SK-N-SH (cell line): ENCODE measurements around the gene CD72. TPM values are rescaled to one million over a fixed set of nuclear protein-coding genes. Genes with fewer than 3 reads are reported as not detected.

ENCODE experiments used
- CTCF ChIA-PET: fragments of 300-600, 350-600 bp; formaldehyde crosslinking; extraction: SDS; loops from one replicate; lab custom pipeline; 2021; lab: Yijun Ruan, JAX
- POLR2A ChIA-PET: fragments of 350-600 bp; sonication (Branson Sonifier 250); formaldehyde crosslinking; extraction: SDS; loops from one replicate; lab custom pipeline; 2020; ENCODE audit warnings: antibody characterized with exemption, inconsistent platforms; lab: Yijun Ruan, JAX
- DNase-seq: peaks from one replicate; pipeline ENCODE4 v3.0.0; 2012
- H2AFZ ChIP-seq: fragments of 200-600 bp; sonication (generic); 2 replicates; pipeline ENCODE4 v1.8.1; 2016; ENCODE audit warnings: antibody characterized with exemption, mild to moderate bottlenecking, low read depth
- H3F3A ChIP-seq: fragments of 200-600 bp; sonication (generic); replicated peaks from 2 replicates; pipeline ENCODE3; 2016; ENCODE audit warnings: antibody characterized with exemption, mild to moderate bottlenecking; ENCODE audit not compliant: insufficient read depth
- H3K27ac ChIP-seq, 2 experiments: fragments of 200-500 bp in 1 of 2; fragments of 200-600 bp in 1 of 2; sonication (Bioruptor generic) in 1 of 2; sonication (generic), shearing (Covaris generic) in 1 of 2; 2 replicates each; pipeline versions ENCODE4 v1.5.1 to v1.6.1; 2014 to 2016; ENCODE audit warnings: low read depth in 2 of 2, inconsistent platforms in 1 of 2, low read length in 1 of 2, mild to moderate bottlenecking in 1 of 2, mixed read lengths in 1 of 2
- H3K27me3 ChIP-seq: fragments of 200-600 bp; sonication (generic), shearing (Covaris generic); 2 replicates; pipeline ENCODE4 v1.6.1; 2016; ENCODE audit warnings: mixed run types; ENCODE audit not compliant: insufficient read depth
- H3K36me3 ChIP-seq, 2 experiments: fragments of 200-500 bp in 1 of 2; fragments of 200-600 bp in 1 of 2; sonication (Bioruptor generic) in 1 of 2; sonication (generic) in 1 of 2; replicated peaks in 1 of 2; 2 replicates each; pipeline versions ENCODE3 to v1.5.1; 2014 to 2016; ENCODE audit warnings: low read length in 1 of 2, mild to moderate bottlenecking in 1 of 2; ENCODE audit not compliant: insufficient read depth in 2 of 2, control insufficient read depth in 1 of 2
- H3K4me1 ChIP-seq, 2 experiments: fragments of 200-500 bp in 1 of 2; fragments of 200-600 bp in 1 of 2; sonication (Bioruptor generic) in 1 of 2; sonication (generic), shearing (Covaris generic) in 1 of 2; 2 replicates each; pipeline versions ENCODE4 v1.5.1 to v1.6.1; 2014 to 2016; ENCODE audit warnings: low read depth in 1 of 2, low read length in 1 of 2, mixed run types in 1 of 2; ENCODE audit not compliant: insufficient read depth in 2 of 2, control insufficient read depth in 1 of 2
- H3K4me2 ChIP-seq: fragments of 200-600 bp; sonication (generic), shearing (Covaris generic); 2 replicates; pipeline ENCODE4 v1.6.1; 2017; ENCODE audit warnings: mixed run types
- H3K4me3 ChIP-seq, 2 experiments: fragments of 200-500 bp in 1 of 2; fragments of 200-600 bp in 1 of 2; sonication (Bioruptor generic) in 1 of 2; sonication (generic), shearing (Covaris generic) in 1 of 2; 2 replicates each; pipeline versions ENCODE4 v1.5.1 to v1.8.1; 2014 to 2016; ENCODE audit warnings: low read depth in 2 of 2, inconsistent platforms in 1 of 2, low read length in 1 of 2, mild to moderate bottlenecking in 1 of 2, mixed read lengths in 1 of 2, moderate library complexity in 1 of 2
- H3K79me2 ChIP-seq: fragments of 200-600 bp; sonication (generic); 2 replicates; pipeline ENCODE4 v1.8.1; 2017; ENCODE audit warnings: mild to moderate bottlenecking; ENCODE audit not compliant: insufficient read depth
- H3K9ac ChIP-seq: fragments of 200-600 bp; sonication (generic); 2 replicates; pipeline ENCODE4 v1.6.1; 2017; ENCODE audit warnings: mixed run types
- H3K9me2 ChIP-seq: fragments of 200-600 bp; sonication (generic); 2 replicates; pipeline ENCODE4 v1.6.1; 2017; ENCODE audit warnings: mixed run types
- H3K9me3 ChIP-seq: fragments of 200-600 bp; sonication (generic); 2 replicates; pipeline ENCODE4 v1.6.1; 2017; ENCODE audit warnings: mixed run types, mild to moderate bottlenecking, moderate library complexity
- H4K20me1 ChIP-seq: fragments of 200-600 bp; sonication (generic); 2 replicates; pipeline ENCODE4 v1.6.1; 2017; ENCODE audit warnings: mild to moderate bottlenecking, mixed run types; ENCODE audit not compliant: insufficient read depth
- EZH2phosphoT487 ChIP-seq: fragments of 200-600 bp; sonication (generic); IDR thresholded peaks from 2 replicates; pipeline ENCODE4 v1.6.1; 2017; ENCODE audit warnings: low read depth, mixed run types, mild to moderate bottlenecking, antibody characterized with exemption, moderate library complexity, borderline replicate concordance
- GATA2 ChIP-seq: sonication (generic); formaldehyde crosslinking; IDR thresholded peaks from 2 replicates; pipeline ENCODE4 v1.5.0; 2020; ENCODE audit warnings: mild to moderate bottlenecking, missing genetic modification reagents
- NFIC ChIP-seq: IDR thresholded peaks from 2 replicates; pipeline ENCODE4 v1.4.0; 2012; ENCODE audit warnings: borderline replicate concordance
- RAD21 ChIP-seq: IDR thresholded peaks from 2 replicates; pipeline ENCODE4 v1.6.1; 2012; ENCODE audit warnings: mild to moderate bottlenecking, low read length
- RCOR1 ChIP-seq: fragments of 150-350 bp; IDR thresholded peaks from 2 replicates; pipeline ENCODE4 v1.6.1; 2017; ENCODE audit warnings: antibody characterized with exemption, low read length
- TAF1 ChIP-seq: IDR thresholded peaks from 2 replicates; pipeline ENCODE4 v1.6.1; 2012; ENCODE audit warnings: low read depth, mild to moderate bottlenecking, low read length, moderate library complexity, borderline replicate concordance
- USF1 ChIP-seq: IDR thresholded peaks from 2 replicates; pipeline ENCODE4 v1.4.0; 2012; ENCODE audit warnings: low read depth, borderline replicate concordance
- WGBS: methylation state at CpG from one replicate; pipeline ENCODE4 v1.1.6; 2017; ENCODE audit warnings: low lambda C conversion rate; 5-methylcytosine and 5-hydroxymethylcytosine counted together
- polyA plus RNA-seq, 3 experiments: library from polyadenylated mRNA; depleted of rRNA; stranded (reverse); fragments of >200 nt; gene quantifications; 2 replicates each; pipeline ENCODE4 v1.2.3, GENCODE V29; 2012
- TF ChIP-seq, protein P1 (sequence below): IDR thresholded peaks from 2 replicates; pipeline ENCODE4 v1.6.1; 2012; ENCODE audit warnings: mild to moderate bottlenecking, low read depth, low read length, moderate library complexity
- TF ChIP-seq, protein P2 (sequence below): fragments of 200-600 bp; sonication (generic); IDR thresholded peaks from 2 replicates; pipeline ENCODE4 v1.6.1; 2017; ENCODE audit warnings: antibody characterized with exemption, mild to moderate bottlenecking, moderate library complexity

The CD72 gene
- polyA plus RNA-seq, 1 of the 3 experiments (the other 2 are of a cell fraction): 2.7 TPM

GRCh38 chr9:35611230-35611797 is 6.9 kb downstream of the CD72 start:
- no peak overlapping the region for H2AFZ ChIP-seq
- no peak overlapping the region for H3K27ac ChIP-seq
- no peak overlapping the region for H3K4me2 ChIP-seq
- no peaks in the 10 kb centered on the region for H3K9me3 ChIP-seq
- no peak overlapping the region for H3K4me3 ChIP-seq
- TF ChIP-seq USF1 (no peak), NFIC (no peak), RCOR1 (0 out of 2 replicates have a peak, but pooled peaks have one; percentile 18), TAF1 (no peak), RAD21 (0 out of 2 replicates have a peak, but pooled peaks have one; percentile 17), EZH2phosphoT487 (no peak), GATA2 (no peak)
- TF ChIP-seq, protein P1, sequence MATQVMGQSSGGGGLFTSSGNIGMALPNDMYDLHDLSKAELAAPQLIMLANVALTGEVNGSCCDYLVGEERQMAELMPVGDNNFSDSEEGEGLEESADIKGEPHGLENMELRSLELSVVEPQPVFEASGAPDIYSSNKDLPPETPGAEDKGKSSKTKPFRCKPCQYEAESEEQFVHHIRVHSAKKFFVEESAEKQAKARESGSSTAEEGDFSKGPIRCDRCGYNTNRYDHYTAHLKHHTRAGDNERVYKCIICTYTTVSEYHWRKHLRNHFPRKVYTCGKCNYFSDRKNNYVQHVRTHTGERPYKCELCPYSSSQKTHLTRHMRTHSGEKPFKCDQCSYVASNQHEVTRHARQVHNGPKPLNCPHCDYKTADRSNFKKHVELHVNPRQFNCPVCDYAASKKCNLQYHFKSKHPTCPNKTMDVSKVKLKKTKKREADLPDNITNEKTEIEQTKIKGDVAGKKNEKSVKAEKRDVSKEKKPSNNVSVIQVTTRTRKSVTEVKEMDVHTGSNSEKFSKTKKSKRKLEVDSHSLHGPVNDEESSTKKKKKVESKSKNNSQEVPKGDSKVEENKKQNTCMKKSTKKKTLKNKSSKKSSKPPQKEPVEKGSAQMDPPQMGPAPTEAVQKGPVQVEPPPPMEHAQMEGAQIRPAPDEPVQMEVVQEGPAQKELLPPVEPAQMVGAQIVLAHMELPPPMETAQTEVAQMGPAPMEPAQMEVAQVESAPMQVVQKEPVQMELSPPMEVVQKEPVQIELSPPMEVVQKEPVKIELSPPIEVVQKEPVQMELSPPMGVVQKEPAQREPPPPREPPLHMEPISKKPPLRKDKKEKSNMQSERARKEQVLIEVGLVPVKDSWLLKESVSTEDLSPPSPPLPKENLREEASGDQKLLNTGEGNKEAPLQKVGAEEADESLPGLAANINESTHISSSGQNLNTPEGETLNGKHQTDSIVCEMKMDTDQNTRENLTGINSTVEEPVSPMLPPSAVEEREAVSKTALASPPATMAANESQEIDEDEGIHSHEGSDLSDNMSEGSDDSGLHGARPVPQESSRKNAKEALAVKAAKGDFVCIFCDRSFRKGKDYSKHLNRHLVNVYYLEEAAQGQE: no peak
- TF ChIP-seq, protein P2, sequence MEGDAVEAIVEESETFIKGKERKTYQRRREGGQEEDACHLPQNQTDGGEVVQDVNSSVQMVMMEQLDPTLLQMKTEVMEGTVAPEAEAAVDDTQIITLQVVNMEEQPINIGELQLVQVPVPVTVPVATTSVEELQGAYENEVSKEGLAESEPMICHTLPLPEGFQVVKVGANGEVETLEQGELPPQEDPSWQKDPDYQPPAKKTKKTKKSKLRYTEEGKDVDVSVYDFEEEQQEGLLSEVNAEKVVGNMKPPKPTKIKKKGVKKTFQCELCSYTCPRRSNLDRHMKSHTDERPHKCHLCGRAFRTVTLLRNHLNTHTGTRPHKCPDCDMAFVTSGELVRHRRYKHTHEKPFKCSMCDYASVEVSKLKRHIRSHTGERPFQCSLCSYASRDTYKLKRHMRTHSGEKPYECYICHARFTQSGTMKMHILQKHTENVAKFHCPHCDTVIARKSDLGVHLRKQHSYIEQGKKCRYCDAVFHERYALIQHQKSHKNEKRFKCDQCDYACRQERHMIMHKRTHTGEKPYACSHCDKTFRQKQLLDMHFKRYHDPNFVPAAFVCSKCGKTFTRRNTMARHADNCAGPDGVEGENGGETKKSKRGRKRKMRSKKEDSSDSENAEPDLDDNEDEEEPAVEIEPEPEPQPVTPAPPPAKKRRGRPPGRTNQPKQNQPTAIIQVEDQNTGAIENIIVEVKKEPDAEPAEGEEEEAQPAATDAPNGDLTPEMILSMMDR: peak; percentile 72
- TF ChIP-seq, all 33 proteins: peak for 3
- no peak overlapping the region for H3K9ac ChIP-seq
- peak; percentile 77 for DNase-seq
- H3K79me2 ChIP-seq: peaks cover 15% of the 10 kb centered on the region
- ChIA-PET CTCF (interaction anchor here (0.5 to 4.1 kb wide), 21 partner anchors 9 to 202 kb away, joined by 3 to 32 read pairs (median 5); partner anchors contain the start of genes CCDC107, CREB3 and RMRP), POLR2A (interaction anchor here (0.7 kb wide), 2 partner anchors 9 to 426 kb away, joined by 3 to 5 read pairs; no protein-coding TSS in a partner anchor)
- H3F3A ChIP-seq: no peaks in the 10 kb centered on the region
- peaks cover 7 to 23% of the 10 kb centered on the region in 2 experiments for H3K36me3 ChIP-seq
- H3K4me1 ChIP-seq: peaks cover 7 to 10% of the 10 kb centered on the region in 2 experiments; a peak in 1 of 4 replicates
- peaks cover 8% of the 10 kb centered on the region for H4K20me1 ChIP-seq
- no peaks in the 10 kb centered on the region for H3K9me2 ChIP-seq
- WGBS: 26% methylated on average over 8 of the region's 8 CpGs
- H3K27me3 ChIP-seq: 0 out of 2 replicates have a peak, but pooled peaks cover under 1% of the 10 kb centered on the region
